ENCODE data around the gene PACS1.

PACS1 gene

DNA sequence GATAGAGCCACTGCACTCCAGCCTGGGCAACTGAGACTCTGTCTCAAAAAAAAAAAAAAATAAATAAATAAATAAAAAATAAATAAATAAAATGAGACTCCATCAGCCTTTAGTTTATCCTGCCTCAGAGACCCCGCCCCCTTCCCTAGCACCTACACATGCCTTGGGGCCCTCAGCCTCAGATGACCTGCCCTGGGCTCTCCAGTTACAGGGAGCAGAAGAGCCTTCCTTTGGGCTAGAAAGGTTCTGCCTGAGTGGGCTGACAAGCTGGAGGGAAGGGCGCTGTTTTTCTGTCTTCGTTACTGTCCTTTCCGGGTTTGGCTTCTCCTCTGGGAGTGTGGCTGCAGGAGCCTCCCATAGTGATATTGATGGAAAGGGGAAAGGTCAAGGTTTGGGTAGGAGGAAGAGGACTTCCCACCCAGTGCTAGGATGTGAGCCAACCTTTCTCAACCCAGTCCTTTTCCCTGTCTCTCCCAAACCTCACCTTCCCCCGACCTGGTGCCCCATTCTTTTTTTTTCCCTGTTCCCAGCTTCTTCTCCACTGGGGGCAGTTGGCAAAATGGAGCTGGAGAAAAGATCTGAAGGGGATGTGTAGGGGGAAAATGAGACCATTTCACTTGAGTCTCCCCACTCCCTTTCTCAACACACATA, 19.4 kb upstream of the PACS1 start:
- no peak for DNase-seq

- DNase-seq = no peak
Measured at GRCh38 chr11:66051371-66051765, 18.7 kb upstream of the PACS1 start.

- peak; percentile 89 for DNase-seq
Measured at GRCh38 chr11:66051766-66052663, 18.1 kb upstream of the PACS1 start, which contains the start of gene SF3B2. Gene SF3B2 (plus strand): TSS chr11:66052364. CDS start chr11:66052385, 21 bp downstream.

GRCh38 chr11:66052664-66052982, 17.4 kb upstream of the PACS1 start:
- no peak for DNase-seq

DNA sequence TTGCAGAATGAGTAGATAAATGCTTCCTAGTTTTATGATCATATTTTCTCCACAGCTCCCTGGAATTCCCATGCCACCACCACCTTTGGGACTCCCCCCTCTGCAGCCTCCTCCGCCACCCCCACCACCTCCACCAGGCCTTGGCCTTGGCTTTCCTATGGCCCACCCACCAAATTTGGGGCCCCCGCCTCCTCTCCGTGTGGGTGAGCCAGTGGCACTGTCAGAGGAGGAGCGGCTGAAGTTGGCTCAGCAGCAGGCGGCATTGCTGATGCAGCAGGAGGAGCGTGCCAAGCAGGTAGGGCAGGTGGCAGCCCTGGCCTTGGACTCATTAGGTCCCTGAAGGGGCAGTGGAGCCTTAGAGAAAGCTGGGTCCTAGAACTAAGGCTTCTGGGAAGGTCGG, 15.1 kb upstream of the PACS1 start:
- no peak for DNase-seq

- DNase-seq = no peak
Measured at GRCh38 chr11:66056501-66056900, 13.6 kb upstream of the PACS1 start.

DNA sequence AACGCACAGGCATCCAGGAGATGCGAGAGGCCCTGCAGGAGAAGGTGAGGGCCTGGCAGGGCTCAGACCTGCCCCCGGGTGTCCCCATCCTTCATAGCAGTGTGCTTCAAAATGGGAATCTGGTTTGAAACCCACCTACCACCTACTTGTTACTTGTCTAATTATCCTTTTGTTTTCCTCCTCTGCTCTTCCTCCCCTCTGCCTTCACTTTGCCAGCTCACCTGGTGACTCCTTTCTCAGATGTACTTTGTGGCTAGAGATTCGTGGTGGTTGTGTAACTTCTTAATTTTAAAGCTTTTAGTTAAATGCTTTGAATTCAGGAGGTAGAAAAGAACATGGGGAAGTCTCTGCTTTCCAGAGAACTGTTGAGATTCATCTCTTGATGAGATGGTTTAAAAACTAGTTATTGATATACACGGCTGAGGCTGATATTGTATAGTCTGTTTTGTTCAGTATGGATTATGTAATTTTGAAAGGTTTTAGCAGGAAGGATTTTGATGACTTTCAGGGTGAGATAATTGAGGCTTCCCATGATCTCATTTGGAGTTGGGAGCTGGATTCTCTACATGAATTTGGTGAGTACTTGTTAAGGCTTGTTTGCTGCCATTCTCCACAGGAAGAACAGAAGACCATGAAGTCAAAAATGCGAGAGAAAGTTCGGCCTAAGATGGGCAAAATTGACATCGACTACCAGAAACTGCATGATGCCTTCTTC, 9.9 kb upstream of the PACS1 start:
- no peak for DNase-seq

DNA sequence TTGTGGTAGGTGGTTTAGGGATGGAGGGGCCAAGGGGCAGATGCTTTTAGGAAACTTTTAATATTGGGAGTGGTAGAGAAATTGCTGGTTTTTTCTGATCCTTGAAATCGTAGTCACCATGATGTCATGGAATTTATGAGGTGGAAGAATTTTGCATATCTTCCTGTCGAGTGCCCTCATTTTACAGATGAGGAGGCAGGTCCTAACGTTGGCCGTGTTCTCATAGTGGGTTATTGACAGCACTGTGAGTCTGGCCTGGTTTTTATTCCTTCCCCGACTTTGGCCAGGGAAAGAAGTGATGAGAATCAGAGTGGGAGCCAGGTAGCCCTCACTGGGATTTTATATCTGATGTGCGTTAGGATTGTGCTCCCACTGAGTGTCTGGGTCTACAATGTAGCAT, 8.8 kb upstream of the PACS1 start:
- no peak for DNase-seq

GRCh38 chr11:66062408-66062807, 7.7 kb upstream of the PACS1 start:
- DNase-seq = no peak

GRCh38 chr11:66063900-66064299, 6.2 kb upstream of the PACS1 start:
- no peak for DNase-seq

- DNase-seq = no peak
Measured at GRCh38 chr11:66064571-66064970, 5.5 kb upstream of the PACS1 start.

DNA sequence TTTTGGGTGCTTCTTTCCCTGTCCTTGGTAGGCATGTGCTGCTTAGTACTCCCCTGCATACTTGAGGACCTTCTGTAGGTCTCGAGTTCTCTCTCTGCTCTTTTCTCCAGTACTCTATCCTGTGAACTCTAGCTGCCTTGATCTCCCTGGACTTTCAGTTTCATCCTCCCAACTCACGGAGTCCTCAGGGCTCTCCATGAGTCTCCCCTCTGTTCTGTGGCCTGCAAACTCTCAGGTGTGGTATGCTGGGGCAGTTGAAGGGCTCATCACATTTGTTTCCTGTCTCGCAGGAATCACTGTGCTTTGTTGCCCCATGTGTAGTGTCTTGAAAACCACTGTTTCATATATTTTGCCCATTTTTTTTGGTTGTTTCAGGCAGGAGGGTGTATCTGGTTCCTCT, 3.3 kb upstream of the PACS1 start:
- no peak for DNase-seq

DNA sequence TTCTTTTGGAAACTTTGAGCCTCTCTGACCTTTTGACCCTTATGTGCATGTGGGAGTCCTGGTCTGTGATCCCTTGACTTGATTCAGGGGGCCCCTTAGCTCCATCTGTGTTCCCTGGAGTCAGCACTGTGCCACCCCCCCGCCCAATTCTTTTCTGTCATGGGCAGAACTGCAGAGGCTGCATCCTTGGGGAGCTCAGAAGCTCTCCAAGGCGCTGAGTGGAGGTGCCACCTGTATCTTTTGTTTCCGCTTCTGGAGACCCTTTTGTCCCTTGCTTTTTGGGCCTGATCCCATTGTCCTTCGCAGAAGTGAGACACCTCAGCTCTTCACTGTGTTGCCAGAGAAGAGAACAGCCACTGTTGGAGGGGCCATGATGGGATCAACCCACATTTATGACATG, 2.4 kb upstream of the PACS1 start:
- no peak for DNase-seq

GRCh38 chr11:66068154-66068821, 1.8 kb upstream of the PACS1 start:
- DNase-seq = no peak

DNA sequence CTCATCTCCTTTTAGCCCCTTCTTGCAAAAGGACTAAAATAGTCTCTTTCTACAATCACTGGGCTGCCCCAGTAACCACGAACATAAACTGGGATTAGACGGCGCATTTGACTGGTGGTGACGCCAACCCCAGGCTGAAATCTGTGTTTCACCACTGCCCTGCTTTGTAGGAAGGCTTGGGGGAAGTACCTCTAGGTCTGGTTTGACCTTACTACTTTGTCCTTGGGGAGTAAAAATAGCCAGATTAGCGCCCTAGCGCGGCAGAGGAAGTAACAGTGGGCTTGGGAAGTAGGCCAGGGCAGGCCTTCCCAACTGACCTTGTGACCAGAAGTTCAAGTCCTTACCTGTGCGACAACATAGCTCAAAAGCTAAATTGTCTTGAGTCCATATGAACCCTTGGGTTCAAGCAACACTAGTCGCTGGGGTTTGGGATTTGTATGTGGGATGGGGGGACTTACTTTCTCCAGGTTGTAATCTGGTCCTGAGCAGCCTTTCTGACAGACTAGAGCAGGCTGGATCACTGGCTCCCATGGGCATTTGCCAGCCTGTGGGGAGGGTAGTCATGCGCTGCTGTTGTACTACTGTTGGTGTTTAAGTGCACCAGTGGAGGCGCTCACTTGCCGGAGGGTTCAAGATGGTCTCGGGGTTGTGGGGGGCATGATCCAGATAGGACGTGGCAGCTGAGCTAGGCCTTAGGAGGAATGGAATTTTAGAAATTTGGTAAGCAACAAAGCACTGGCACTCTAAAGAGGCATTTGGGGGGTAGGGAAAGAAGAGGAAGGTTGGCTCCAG, 953 bp upstream of the PACS1 start:
- no peak for DNase-seq

GRCh38 chr11:66070604-66071380, 720 bp downstream of the PACS1 start:
- DNase-seq = no peak

DNA sequence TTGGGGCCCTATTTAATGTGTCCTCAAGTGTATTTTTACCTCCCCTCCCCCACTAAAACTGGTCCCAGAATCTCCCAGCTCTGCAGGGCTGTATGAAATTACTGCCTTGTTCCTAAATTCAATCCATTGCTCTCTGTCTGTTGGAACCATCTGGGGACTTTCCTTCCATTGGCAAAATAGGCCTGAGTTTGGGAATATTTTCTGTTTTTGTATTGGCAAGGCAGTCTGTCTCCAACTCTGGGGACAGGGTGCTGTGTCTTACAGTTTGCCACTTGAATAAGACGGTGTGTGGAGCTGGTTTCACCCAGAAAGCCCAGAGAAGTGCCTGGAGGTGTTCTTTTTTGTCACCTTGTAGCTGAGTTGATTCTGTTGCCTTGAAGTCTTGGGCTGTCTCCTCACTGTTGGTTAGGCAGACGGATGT, 1.3 kb downstream of the PACS1 start:
- DNase-seq = no peak

- DNase-seq = no peak
Measured at GRCh38 chr11:66072081-66072480, 2.0 kb downstream of the PACS1 start.

DNA sequence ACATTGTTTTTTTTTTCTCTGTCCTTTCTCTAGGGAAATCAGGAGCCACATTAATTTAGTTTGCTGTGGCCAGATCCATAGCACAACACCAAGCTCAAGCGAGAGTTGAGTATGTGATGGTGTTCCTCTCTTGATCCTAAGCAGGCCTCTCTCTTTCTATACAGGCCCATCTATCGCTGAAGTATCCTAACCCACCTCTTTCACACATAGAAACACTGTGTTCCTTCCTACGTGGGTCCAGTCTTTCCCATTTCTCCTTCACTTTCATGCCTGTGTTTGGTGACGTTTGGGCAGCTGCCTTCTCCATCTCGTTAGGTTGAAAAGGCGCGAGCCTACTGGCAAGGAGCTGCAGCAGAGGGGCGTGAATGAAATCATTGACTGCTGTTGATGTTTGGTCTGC, 2.4 kb downstream of the PACS1 start:
- DNase-seq = no peak

DNA sequence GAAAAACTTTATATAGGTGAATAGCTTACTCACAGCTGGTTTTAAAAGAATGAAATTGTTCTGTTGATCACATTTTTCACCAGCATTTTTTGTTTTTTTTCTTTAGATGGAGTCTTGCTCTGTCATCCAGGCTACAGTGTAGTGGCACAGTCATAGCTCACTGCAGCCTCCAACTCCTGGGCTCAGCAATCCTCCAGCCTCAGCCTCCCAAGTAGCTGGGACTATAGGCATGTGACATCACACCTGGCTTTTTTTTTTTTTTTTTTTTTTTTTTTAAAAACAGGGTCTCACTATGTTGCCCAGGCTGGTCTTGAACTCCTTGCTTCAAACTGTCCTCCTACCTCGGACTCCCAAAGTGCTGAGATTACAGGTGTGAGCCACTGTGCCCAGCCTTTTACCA, 3.6 kb downstream of the PACS1 start:
- DNase-seq = no peak

- no peak for DNase-seq
Measured at GRCh38 chr11:66075273-66075672, 5.2 kb downstream of the PACS1 start.

GRCh38 chr11:66076561-66076960, 6.5 kb downstream of the PACS1 start:
- DNase-seq = no peak

Measured in SHP77 treated with DMSO at 0.1 percent for 48 hours (cell line).